Coronary artery (tissue), 2 donors: ENCODE results near the gene PHLPP1.
"Not testable (repeated sequence)": the region's sequence is repeated elsewhere in the genome, so short reads cannot be mapped to it uniquely, and the experiment has no call there.

ENCODE experiments used
- DNase-seq: peaks from one replicate; pipeline ENCODE4 v3.0.0-alpha.2; 2017; ENCODE audit warnings: low spot score
- H3K27ac ChIP-seq, 2 donors: fragments of 200-600 bp; sonication (generic); one replicate each; pipeline ENCODE4 v1.5.1; 2016 to 2019
- H3K4me3 ChIP-seq: fragments of 200-600 bp; sonication (generic); 2 replicates; pipeline ENCODE4 v1.5.1; 2016; ENCODE audit warnings: mild to moderate bottlenecking, moderate library complexity
- CTCF ChIP-seq: fragments of 200-600 bp; sonication (generic); IDR thresholded peaks from one replicate; pipeline ENCODE4 v1.5.1; 2019; ENCODE audit warnings: antibody characterized with exemption

Gene PHLPP1

GRCh38 chr18:62807396-62807795, 92.1 kb downstream of the PHLPP1 start:
- no peak for DNase-seq
- Histone ChIP-seq H3K4me3 (no peak overlapping the region), H3K27ac (no peak overlapping the region)
- TF ChIP-seq CTCF: no peak

GRCh38 chr18:62808123-62808522, 92.8 kb downstream of the PHLPP1 start:
- H3K27ac ChIP-seq: no peak overlapping the region
- DNase-seq: no peak
- no peak overlapping the region for H3K4me3 ChIP-seq
- no peak for TF ChIP-seq CTCF

- not testable (repeated sequence) for DNase-seq, H3K27ac ChIP-seq, H3K4me3 ChIP-seq
These were observed 94.1 kb downstream of the PHLPP1 start for GRCh38 chr18:62809445-62809844.

- Histone ChIP-seq H3K4me3 (no peak overlapping the region), H3K27ac (no peak overlapping the region)
- no peak for TF ChIP-seq CTCF
- DNase-seq: no peak
These were observed 94.6 kb downstream of the PHLPP1 start for GRCh38 chr18:62809900-62810299.

GRCh38 chr18:62810682-62811081, 95.3 kb downstream of the PHLPP1 start:
- no peak for TF ChIP-seq CTCF
- Histone ChIP-seq H3K27ac (no peak overlapping the region), H3K4me3 (no peak overlapping the region)
- no peak for DNase-seq

- H3K27ac ChIP-seq: no peak overlapping the region
- DNase-seq: no peak
- no peak overlapping the region for H3K4me3 ChIP-seq
- no peak for TF ChIP-seq CTCF
These were observed 96.3 kb downstream of the PHLPP1 start for GRCh38 chr18:62811674-62812073.

- no peak for TF ChIP-seq CTCF
- DNase-seq: no peak
- Histone ChIP-seq H3K27ac (no peak overlapping the region), H3K4me3 (no peak overlapping the region)
These were observed 96.9 kb downstream of the PHLPP1 start for GRCh38 chr18:62812242-62812641.

- H3K4me3 ChIP-seq: no peak overlapping the region
- no peak for DNase-seq
- no peak for TF ChIP-seq CTCF
- H3K27ac ChIP-seq: no peak overlapping the region
These were observed 97.5 kb downstream of the PHLPP1 start for GRCh38 chr18:62812876-62813275.
